Fibroblast of the conjunctiva (primary cell): Measurements from ENCODE around the gene KIAA1328.
"Not testable (repeated sequence)": the region's sequence is repeated elsewhere in the genome, so short reads cannot be mapped to it uniquely, and the experiment has no call there.

Experiments
- DNase-seq: peaks from one replicate; pipeline ENCODE4 v3.0.0-alpha.2; 2010; ENCODE audit warnings: low read depth

Gene KIAA1328

DNA sequence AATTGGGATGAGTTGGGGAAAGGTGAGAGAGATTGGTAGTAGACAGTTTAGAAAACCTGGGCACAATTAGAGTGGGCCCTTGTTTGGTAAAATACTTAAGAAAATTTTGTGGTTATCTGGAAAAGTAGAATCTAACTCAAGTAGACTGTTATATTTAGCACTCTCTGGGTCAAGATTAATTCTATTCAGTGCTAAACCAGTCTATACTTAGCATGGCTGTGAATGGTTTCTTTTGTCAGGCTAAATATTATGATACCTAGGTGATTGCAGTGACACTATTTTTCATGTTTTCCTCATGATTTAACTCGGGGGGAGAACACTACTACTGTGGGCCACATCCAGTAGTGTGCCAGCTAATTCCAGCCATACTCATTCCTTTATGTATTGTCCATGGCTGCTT lies 58.9 kb downstream of the KIAA1328 start:
- no peak for DNase-seq

DNA sequence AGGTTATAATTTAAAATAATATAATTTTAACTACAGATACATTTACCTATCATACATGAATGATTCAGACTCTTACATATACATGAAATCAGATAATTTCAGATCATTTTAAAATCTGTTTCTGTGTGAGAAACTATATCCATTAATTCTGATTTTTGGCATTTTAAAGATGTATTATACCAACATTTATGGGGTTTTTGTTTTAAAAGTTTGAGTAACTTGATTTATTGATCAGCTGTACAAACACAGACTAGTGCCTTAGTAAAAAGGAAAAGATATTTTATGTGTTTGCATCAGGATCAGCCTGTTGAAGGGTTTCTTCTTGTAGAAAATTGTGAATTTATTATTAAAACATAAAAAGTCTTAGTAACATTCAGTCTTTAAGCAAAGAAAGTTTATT lies 59.9 kb downstream of the KIAA1328 start:
- no peak for DNase-seq

- no peak for DNase-seq
Observed at GRCh38 chr18:36889321-36889720, 60.4 kb downstream of the KIAA1328 start.

- no peak for DNase-seq
Observed at GRCh38 chr18:36889742-36890141, 60.8 kb downstream of the KIAA1328 start.

DNA sequence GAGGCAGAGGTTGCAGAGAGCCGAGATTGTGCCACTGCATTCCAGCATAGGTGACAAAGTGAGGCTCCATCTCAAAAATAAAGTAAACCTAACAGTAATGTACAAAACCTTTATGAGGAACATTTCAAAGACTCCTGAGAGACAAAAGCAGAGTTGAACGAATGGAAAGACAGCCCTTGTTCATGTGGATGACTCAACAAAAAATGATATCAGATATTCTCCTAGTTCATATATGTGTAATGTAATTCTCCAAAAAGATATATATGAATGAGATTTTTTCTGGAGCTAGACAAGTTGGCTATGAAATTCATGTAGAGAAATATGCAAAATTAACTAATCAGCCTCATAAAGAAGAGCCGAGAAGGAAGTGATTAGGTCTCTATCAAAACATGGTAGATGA lies 61.7 kb downstream of the KIAA1328 start:
- DNase-seq = no peak

- no peak for DNase-seq
Observed at GRCh38 chr18:36893227-36893626, 64.3 kb downstream of the KIAA1328 start.

- DNase-seq = no peak
Observed at GRCh38 chr18:36895606-36896005, 66.7 kb downstream of the KIAA1328 start.

DNA sequence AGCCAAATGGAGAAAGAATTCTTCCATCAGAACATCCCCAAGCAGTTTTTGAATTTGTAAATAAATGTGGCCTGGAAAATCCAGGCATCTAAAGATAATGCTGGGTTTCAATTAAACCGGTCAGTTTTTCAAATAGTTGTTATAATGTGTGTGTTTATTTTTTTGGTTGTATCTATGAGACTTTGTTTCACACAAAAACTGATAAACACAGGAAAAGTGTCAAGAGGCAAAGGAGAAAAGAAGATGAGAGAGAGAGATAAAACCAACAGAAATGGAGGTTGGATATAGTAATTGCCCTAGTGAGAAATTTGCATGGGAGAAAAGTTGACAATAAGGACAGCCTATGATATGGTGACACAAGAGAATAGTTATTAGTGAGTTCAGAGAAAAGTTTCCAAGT lies 68.3 kb downstream of the KIAA1328 start:
- no peak for DNase-seq

DNA sequence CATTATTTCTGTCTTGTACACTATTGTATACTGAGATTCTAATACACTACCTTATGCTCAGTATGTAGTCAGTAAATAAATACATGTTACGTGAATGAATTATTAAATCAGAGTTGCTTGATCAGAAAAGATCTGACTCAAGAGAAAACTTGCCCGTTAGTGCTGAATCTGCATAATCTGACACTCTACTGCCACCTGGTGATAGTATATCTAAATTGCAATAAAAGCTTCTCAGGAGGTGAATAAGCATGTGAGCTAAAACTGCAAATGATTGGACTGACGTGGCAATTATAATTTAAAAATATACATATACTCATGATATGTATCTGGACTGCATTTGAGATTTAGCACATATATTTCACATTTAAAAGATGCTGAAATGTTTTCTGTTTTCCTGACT lies 70.4 kb downstream of the KIAA1328 start:
- no peak for DNase-seq

- DNase-seq = no peak
Observed at GRCh38 chr18:36900466-36900865, 71.5 kb downstream of the KIAA1328 start.

- no peak for DNase-seq
Observed at GRCh38 chr18:36901277-36901701, 72.4 kb downstream of the KIAA1328 start.

GRCh38 chr18:36903215-36903928 lies 74.4 kb downstream of the KIAA1328 start:
- no peak for DNase-seq

- DNase-seq = no peak
Observed at GRCh38 chr18:36905571-36905970, 76.6 kb downstream of the KIAA1328 start.

- not testable (repeated sequence) for DNase-seq
Observed at GRCh38 chr18:36909282-36909681, 80.4 kb downstream of the KIAA1328 start.

DNA sequence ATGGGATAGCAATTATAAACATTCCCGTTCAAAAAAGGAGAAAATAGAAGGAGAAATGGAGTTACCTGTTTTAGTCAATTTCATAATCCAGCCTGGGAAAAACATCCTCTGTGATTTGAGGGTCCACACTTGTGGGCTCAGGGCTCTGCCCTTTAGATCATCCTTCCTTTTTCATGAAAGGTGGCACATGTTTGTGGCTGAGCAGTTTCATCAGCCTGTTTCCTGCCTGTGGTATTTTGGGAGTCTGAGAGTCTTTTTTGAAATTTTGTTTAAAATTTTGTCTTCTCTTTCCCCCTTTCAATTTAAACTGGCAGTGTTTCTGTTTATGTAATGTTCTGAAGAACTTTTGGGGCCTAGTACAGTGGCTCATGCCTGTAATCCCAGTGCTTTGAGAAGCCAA lies 84.0 kb downstream of the KIAA1328 start:
- no peak for DNase-seq

- no peak for DNase-seq
Observed at GRCh38 chr18:36917907-36918306, 89.0 kb downstream of the KIAA1328 start.

GRCh38 chr18:36929601-36930000 lies 100.7 kb downstream of the KIAA1328 start:
- DNase-seq = no peak

- no peak for DNase-seq
Observed at GRCh38 chr18:36931106-36931505, 102.2 kb downstream of the KIAA1328 start.

DNA sequence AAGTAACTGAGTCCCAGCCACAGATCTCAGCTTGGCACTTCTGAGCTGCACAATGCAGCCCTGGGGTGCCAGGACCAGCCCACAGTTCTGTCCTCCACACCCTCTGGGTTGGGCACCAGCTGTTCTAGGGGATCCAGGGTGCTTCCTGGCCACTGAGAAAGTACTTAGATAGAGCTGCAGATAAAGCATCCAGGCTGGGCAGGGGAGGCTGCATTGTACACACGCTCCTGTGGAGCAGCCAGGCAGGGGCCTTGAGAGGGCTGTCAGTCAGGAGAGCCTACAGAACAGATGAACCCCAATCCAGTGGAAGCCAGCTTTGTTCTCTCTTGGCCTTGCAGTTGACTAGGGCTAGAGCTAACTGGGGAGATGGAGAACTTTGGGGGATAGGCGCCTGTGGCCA lies 104.6 kb downstream of the KIAA1328 start:
- DNase-seq = no peak

GRCh38 chr18:36934884-36935283 lies 106.0 kb downstream of the KIAA1328 start:
- peak; percentile 8 for DNase-seq

DNA sequence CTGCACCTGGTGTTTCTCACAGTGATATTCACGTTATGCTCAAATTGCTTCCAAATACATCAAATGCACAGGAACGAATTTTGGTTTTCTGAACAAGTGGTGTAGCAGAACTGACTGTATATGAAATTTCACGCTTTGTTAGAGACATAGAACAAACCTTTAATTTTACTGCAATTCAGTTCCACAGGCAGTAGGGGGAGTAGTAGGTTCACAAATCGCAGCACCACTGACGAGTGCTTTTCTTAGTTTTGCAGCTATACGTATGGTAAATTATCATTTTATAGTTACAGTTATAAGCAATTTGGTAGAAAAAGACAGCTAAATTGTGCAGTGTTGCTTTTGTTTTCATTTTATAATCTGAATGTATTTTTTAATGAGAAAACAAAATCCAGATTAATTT lies 113.3 kb downstream of the KIAA1328 start:
- DNase-seq = peak; percentile 24

DNA sequence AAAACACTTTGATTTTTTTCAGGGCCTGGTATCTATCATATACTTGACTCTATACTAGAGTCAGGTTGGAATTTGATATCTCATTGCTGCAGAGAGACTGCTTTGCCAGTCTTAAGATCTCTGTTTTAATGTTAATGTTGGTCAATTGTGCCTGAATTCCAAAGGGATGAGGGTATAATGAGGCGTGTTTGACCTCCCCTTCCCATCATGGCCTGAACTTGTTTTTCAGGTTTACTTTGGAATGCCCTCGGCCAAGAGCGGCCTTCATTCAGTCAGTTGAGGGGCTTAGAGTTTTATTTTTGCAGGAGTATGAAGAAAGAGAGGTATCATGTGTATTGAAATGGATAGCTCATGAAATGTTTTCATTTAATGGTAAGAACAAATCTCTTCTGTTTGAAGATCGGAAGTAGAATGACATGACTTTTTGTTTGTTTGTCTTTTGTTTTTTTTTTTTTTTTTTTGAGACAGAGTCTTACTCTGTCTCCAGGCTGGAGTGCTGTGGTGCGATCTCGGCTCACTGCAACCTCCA lies 119.0 kb downstream of the KIAA1328 start:
- no peak for DNase-seq

GRCh38 chr18:36950282-36950681 lies 121.4 kb downstream of the KIAA1328 start:
- DNase-seq = no peak

DNA sequence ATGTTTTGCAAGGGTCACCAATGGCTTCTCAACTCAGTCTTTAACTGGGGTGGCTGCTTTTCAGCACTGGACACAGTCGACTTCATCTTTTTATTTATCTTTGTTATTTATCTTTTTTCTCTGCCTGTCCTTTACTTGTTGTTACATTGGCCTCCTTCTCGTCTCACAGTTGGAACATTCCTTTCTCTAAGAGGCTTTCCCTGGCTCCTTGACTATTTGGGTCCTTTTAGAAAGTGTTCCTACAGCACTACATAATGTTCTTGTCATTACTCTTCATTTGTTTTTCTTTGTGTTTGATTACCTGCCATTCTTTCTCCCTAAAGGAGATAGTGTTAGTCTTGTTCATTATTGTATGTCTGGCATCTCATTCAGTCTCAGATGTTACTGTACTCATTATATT lies 122.0 kb downstream of the KIAA1328 start:
- DNase-seq = no peak
